Vagina (tissue), 2 donors: ENCODE data around the gene PSPC1. TPM values are rescaled to one million over a fixed set of nuclear protein-coding genes. Genes with fewer than 3 reads are reported as not detected.
"Not testable (repeated sequence)": the region's sequence is repeated elsewhere in the genome, so short reads cannot be mapped to it uniquely, and the experiment has no call there.

Experiments
- DNase-seq, 2 donors: peaks; one replicate each; pipeline ENCODE4 v3.0.0-alpha.2; 2017; ENCODE audit errors: extremely low spot score in 2 of 2
- H3K27ac ChIP-seq: fragments of 200-600 bp; sonication (generic); one replicate; pipeline ENCODE4 v1.5.1; 2019
- H3K27me3 ChIP-seq: fragments of 200-600 bp; sonication (generic); one replicate; pipeline ENCODE4 v1.5.1; 2019
- H3K36me3 ChIP-seq, 2 donors: fragments of 200-600 bp; sonication (generic); one replicate each; pipeline ENCODE4 v1.5.1; 2017 to 2019
- H3K4me1 ChIP-seq: fragments of 200-600 bp; sonication (generic); one replicate; pipeline ENCODE4 v1.5.1; 2019
- H3K4me3 ChIP-seq, 2 donors: fragments of 200-600 bp; sonication (generic); 1 replicate in 1 of 2; 2 replicates in 1 of 2; pipeline ENCODE4 v1.5.1; 2016 to 2019
- H3K9me3 ChIP-seq: fragments of 200-600 bp; sonication (generic); one replicate; pipeline ENCODE4 v1.5.1; 2019
- CTCF ChIP-seq, 3 experiments: fragments of 450-650 bp in 2 of 3; fragments of 200-600 bp in 1 of 3; sonication (generic) in 1 of 3; IDR thresholded peaks; one replicate each; pipeline ENCODE4 v1.5.1; 2017 to 2019; ENCODE audit warnings: antibody characterized with exemption in 3 of 3, mild to moderate bottlenecking in 2 of 3, moderate library complexity in 2 of 3
- POLR2A ChIP-seq, 2 donors: fragments of 450-650 bp; IDR thresholded peaks; one replicate each; pipeline ENCODE4 v1.6.1; 2017; ENCODE audit warnings: antibody characterized with exemption in 2 of 2, mild to moderate bottlenecking in 2 of 2, moderate library complexity in 2 of 2
- POLR2AphosphoS5 ChIP-seq, 2 donors: sonication (generic); formaldehyde crosslinking; IDR thresholded peaks; one replicate each; pipeline ENCODE4 v1.9.0; 2017; ENCODE audit warnings: antibody characterized with exemption in 2 of 2, mild to moderate bottlenecking in 2 of 2, low read depth in 1 of 2; ENCODE audit not compliant: insufficient read depth in 1 of 2
- intact Hi-C: fragments of 100-400 bp; cut with DNase I; formaldehyde crosslinking; loops from one replicate; pipeline ENCODE4 v1.15.1; 2023
- total RNA-seq: library from RNA; depleted of rRNA; stranded (reverse); fragments of >200 nt; gene quantifications from one replicate; pipeline ENCODE4 v1.2.3, GENCODE V29; 2016

Gene PSPC1
- total RNA-seq, 1 donor from 2014 or later, result 68.0 TPM

DNA sequence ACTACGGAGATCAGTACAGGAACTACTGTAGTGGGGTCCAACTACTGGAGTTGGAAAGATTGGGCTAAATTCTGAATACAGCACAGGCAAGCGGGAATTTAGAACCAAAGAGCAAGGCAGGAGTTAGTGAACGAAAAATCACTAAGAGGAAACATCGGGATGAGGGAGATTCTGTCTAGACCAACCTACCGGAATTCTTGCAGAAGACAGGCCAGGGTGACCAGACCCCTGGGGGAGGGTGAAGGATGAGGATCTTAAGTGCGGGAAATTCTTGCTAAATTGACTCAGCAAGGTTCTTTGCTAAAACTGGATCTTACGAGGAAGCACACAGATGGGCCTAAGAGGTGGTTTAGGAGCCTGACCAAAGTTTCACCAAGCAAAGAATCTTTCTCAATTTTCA, 13.2 kb upstream of the PSPC1 start:
- Histone ChIP-seq H3K4me1 (no peaks in the 10 kb centered on the region), H3K27me3 (no peaks in the 10 kb centered on the region), H3K36me3 (no peaks in the 10 kb centered on the region), H3K27ac (no peak overlapping the region), H3K9me3 (no peaks in the 10 kb centered on the region), H3K4me3 (no peak overlapping the region)
- intact Hi-C loops, result no loop called here
- TF ChIP-seq CTCF (IDR thresholded peaks at IDR 0.05), result no peak
- DNase-seq, result no peak

- Histone ChIP-seq H3K9me3 (no peaks in the 10 kb centered on the region), H3K27me3 (no peaks in the 10 kb centered on the region), H3K27ac (no peak overlapping the region), H3K36me3 (no peaks in the 10 kb centered on the region), H3K4me3 (no peak overlapping the region), H3K4me1 (no peaks in the 10 kb centered on the region)
- intact Hi-C loops, result no loop called here
- TF ChIP-seq CTCF (IDR thresholded peaks at IDR 0.05) (no peak), POLR2AphosphoS5 (IDR thresholded peaks at IDR 0.05; ENCODE audit: insufficient read depth in 1 of 2, low read depth in 1 of 2) (no peak), POLR2A (IDR thresholded peaks at IDR 0.05) (no peak)
- no peak for DNase-seq
Measured at GRCh38 chr13:19794631-19795030, 11.9 kb upstream of the PSPC1 start.

DNA sequence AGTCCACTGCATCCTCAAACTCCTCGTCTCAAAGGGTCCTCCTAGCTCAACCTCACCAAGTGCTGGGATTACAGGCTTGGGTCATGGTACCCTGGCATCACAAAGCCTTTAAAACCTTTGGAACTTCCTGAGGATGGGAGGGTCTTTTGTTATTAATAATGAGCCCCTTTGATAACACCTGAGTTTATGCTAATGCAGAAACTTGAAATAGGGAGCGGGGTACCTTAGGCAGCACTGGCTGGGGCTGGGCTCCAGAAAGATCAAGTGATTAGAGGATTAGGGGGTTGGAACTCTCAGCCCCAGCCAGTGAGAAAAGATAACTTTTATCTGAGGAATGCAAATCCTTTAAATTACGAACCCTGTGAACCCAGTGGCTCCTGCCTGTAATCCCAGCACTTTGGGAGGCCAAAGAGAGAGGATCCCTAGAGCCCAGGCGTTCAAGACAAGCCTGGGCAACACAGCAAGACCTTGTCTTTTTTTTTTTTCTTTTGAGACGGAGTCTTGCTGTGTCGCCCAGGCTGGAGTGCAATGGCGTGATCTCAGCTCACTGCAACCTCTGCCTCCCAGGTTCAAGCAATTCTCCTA, 9.3 kb upstream of the PSPC1 start:
- no peak for DNase-seq

DNA sequence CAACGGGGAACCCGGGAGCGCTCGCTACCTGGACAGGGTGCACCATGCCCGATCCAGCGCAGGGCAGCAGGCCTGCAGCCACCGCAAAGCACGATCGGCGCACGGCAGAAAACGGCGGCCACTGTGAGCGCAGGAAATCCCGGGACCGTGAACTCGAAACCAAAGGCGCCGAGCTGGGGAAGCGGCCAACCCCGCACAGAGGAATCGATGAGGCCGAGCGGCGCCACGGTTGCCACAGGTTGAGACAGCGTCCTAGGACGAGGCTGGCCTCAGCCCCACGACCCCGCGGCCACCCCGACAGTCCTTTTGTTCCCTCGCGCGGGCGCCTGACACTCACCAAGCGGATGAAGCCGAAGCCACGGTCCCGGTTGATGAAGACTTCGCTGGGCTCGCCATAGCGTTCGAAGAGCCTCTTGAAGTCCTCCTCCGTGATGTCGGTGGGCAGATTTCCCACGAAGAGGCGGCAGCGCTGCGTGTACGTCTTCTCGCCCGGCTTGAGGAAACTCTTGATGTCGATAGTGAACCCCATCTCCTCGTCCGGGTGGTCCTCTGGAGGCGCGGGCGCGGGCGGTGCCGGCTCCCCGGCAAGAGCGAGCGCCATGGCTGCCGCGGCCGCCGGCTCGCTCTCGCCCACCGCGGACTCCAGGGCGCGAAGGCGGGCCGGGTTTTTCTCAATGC, 557 bp downstream of the PSPC1 start:
- peak in 1 of 2 donors; percentile 9 for TF ChIP-seq POLR2AphosphoS5 (IDR thresholded peaks at IDR 0.05; ENCODE audit: insufficient read depth in 1 of 2, low read depth in 1 of 2)
- no peak for TF ChIP-seq POLR2A (IDR thresholded peaks at IDR 0.05)
- no peak for DNase-seq
- Histone ChIP-seq H3K27me3 (no peaks in the 10 kb centered on the region), H3K27ac (peak overlapping the region; percentile 91), H3K9me3 (no peaks in the 10 kb centered on the region), H3K36me3 (no peaks in the 10 kb centered on the region), H3K4me1 (peaks cover 11% of the 10 kb centered on the region), H3K4me3 (peak overlapping the region; percentile 90 to 98)
- intact Hi-C loops, result loop anchor here (5.0 kb wide), 1 partner anchor 80 kb away; the partner anchor contains the start of gene ZMYM5

More for the DNA sequence above, 9.3 kb upstream of the PSPC1 start:
- intact Hi-C loops, result no loop called here
- H3K4me3 ChIP-seq, result no peak overlapping the region
- no peaks in the 10 kb centered on the region for H3K27me3 ChIP-seq
- no peaks in the 10 kb centered on the region for H3K9me3 ChIP-seq
- H3K36me3 ChIP-seq, result no peaks in the 10 kb centered on the region
- no peak for TF ChIP-seq CTCF (IDR thresholded peaks at IDR 0.05)
- no peak for TF ChIP-seq POLR2AphosphoS5 (IDR thresholded peaks at IDR 0.05; ENCODE audit: insufficient read depth in 1 of 2, low read depth in 1 of 2)
- TF ChIP-seq POLR2A (IDR thresholded peaks at IDR 0.05), result no peak
- no peak overlapping the region for H3K27ac ChIP-seq
- H3K4me1 ChIP-seq, result no peaks in the 10 kb centered on the region

DNA sequence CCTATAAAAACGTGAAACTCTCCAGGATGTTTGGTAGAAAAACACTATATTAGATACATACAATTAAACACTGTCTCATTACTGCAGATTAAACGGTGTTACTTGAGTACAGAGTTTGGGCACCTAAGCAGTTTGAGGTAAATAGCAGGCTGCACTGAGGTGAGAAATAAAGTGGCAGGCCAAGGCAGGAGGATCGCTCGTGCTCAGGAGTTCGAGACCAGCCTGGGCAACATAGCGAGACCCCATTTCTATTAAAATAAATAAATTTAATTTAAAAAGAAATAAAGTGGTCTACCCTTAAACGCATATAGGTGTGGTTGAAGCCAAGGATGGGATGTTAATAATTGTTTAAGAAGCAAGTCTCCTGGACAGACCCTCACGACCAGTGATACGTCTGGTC, 1.2 kb downstream of the PSPC1 start:
- Histone ChIP-seq H3K36me3 (no peaks in the 10 kb centered on the region), H3K4me1 (peaks cover 14% of the 10 kb centered on the region), H3K4me3 (peak overlapping the region; percentile 90 to 98), H3K9me3 (no peaks in the 10 kb centered on the region), H3K27me3 (no peaks in the 10 kb centered on the region), H3K27ac (peak overlapping the region; percentile 91)
- DNase-seq, result no peak
- TF ChIP-seq POLR2A (IDR thresholded peaks at IDR 0.05) (no peak), POLR2AphosphoS5 (IDR thresholded peaks at IDR 0.05; ENCODE audit: insufficient read depth in 1 of 2, low read depth in 1 of 2) (no peak), CTCF (IDR thresholded peaks at IDR 0.05) (no peak)
- intact Hi-C loops, result loop anchor here (5.0 kb wide), 1 partner anchor 81 kb away; the partner anchor contains the start of gene ZMYM5

DNA sequence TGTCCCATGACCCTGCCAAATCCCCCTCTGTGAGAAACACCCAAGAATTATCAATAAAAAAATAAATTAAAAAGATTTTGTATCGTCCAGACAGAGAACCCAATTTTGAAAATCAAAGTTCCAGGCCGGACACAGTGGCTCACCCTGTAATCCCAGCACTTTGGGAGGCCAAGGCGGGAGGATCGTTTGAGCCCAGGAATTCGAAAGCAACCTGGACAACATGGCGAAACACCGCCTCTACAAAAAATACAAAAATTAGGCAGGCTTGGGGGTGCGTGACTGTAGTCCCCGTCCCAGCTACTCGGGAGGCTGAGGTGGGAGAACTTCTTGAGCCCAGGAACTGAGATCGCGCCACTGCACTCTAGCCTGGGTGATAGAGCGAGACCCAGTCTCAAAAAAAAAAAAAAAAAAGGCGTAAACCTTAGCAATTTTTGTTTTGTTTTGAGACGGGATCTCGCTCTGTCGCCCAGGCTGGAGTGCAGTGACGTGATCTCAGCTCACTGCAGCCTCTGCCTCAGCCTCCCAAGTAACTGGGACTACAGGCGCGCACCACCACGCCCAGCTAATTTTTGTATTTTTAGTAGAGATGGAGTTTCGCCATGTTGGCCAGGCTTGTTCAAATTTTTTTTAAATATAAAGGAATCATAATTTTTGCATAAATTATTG, 1.9 kb downstream of the PSPC1 start:
- H3K9me3 ChIP-seq, H3K27ac ChIP-seq, H3K27me3 ChIP-seq, H3K36me3 ChIP-seq, DNase-seq: not testable (repeated sequence)
- Histone ChIP-seq H3K4me3 (peak overlapping the region; percentile 90 to 98), H3K4me1 (peaks cover 21% of the 10 kb centered on the region)
- intact Hi-C loops, result loop anchor here (5.0 kb wide), 1 partner anchor 81 kb away; the partner anchor contains the start of gene ZMYM5
